ENCODE data around the gene P2RX4.
"Not testable (repeated sequence)": the region's sequence is repeated elsewhere in the genome, so short reads cannot be mapped to it uniquely, and the experiment has no call there.

Gene P2RX4

DNA sequence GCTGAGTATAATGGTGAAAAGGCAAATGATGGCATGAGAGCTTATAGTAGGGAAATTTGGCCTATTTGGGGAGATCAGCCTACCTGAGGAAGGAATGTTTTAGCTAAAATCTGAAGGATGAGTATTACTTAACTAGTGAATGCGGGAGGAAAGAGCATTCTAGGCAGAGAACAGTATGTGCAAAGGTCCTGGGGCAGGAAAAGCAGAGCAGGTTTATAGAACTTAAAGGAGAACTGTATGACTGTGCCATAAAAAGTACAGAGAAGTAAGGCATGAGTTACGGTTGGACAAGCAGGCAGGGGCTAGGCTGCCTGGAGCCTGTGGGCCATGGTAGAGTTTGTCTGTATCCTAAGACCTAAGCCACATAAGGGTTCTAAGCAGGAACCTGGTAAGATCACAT lies 21.7 kb upstream of the P2RX4 start:
- no peak for DNase-seq (ENCODE audit: low spot score)

DNA sequence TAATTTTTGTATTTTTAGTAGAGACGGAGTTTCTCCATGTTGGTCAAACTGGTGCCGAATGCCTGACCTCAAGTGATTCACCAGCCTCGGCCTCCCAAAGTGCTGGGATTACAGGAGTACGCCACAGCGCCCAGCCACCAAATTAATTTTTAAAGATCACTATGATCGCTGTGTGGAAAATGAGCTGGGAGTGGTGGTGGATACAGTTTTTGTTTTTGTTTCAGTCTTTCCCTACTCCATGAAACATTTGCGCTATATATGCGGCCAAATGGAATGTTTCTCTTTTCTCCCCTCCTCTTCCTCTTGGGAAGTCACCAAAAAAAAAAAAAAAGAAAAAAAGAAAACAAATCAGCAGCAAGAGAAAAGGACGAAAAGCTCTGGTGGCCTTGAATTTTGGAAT lies 20.8 kb upstream of the P2RX4 start:
- DNase-seq (ENCODE audit: low spot score), result no peak

DNA sequence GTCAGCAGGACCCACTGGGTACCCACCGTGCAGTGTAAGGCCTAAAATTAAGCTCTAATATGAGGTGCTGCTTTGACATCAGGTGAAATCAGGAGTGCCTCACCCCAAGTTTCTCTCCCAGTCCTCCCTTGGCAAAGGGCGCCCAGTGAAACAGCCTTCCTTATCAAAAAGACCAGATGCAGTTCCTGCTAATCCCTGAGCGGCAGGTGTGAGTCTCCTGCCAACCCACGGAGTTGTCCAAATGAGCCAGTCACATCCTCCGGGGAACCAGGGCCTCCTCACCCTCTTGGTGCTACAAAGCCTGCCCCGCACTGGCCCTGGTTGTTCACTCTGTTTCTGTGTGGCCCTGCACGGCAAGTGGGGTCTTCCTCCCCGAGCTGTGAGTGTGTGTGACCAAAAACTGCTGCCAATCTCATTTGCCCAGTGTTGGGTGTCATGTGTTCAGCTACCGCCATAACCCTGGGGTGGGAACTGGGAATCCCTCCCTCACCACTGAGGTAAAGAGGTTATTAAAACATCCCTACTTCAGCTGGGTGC lies 20.2 kb upstream of the P2RX4 start:
- DNase-seq (ENCODE audit: low spot score), result no peak

DNA sequence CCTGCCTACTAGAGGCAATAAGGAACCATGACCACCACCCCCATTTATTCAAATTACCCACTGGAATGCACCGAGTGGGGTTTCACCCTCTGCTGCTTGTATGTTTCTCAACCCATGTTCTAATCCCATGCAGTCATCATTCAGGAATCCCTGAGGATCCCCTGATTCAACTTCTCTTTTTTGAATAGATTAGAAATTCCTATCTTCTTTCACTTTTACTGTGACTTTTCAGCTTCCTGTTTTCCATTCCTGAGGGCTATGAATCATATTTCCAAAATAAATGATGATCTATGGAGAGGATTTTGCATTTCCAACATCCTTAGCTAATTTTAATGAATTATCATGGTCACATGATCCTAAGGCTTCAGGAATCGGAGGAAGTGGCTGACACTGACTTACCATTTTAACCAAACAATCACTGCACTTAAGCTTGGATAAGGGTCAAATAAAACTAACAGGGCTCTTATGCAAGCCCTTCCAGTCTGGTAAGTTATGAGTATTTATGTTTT lies 19.4 kb upstream of the P2RX4 start:
- no peak for DNase-seq (ENCODE audit: low spot score)

DNA sequence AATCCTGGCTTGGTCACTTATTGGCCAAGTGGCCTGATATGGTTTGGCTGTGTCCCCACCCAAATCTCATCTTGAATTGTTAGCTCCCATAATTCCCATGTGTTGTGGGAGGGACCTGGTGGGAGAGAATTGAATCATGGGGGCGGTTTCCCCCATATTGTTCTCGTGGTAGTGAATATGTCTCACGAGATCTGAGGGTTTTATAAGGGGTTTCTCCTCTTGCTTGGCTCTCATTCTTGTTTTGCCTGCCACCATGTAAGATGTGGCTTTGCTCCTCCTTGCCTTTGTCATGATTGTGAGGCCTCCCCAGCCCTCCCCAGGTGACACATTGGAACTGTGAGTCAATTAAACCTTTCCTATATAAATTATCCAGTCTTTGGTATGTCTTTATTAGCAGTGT lies 18.8 kb upstream of the P2RX4 start:
- no peak for DNase-seq (ENCODE audit: low spot score)

DNA sequence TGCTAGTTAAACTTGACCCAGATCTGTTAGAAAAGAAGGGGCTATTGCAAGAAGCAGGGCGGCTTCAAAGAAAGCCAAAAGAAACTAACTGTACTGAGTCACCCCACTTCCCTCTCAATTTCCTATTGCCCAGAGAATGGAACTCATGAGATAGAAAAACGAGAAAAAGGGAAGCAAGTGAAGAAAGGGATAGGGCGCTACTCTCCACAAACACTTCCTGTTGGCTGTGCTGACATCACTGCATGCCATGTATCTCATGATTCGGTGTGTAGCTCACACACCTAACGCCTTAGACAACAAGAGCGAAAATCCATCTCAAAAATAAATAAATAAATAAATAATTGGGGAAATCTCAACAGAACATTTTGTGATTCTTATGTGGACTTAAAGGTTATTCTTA lies 13.0 kb upstream of the P2RX4 start:
- peak; percentile 40 for DNase-seq (ENCODE audit: low spot score)

DNA sequence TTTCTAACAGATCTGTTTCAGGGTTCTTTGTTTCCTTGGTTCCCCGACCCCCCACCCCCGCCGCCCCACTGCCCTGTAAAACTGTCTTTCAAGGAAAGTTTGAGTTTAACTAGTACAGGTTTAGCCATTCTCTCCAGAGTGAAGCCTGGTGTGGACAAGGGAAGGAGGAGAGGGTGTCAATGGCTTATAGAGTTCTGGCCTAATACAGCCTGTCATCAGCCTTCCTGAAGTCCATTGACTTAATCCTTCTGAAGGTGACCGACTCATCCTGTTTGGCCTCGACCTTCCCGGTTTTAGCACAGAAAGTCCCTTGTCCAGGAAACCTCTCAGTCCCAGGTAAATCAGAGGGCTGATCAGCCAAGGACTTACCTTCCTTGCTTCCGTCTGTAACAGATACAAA lies 11.0 kb upstream of the P2RX4 start:
- DNase-seq (ENCODE audit: low spot score), result no peak

DNA sequence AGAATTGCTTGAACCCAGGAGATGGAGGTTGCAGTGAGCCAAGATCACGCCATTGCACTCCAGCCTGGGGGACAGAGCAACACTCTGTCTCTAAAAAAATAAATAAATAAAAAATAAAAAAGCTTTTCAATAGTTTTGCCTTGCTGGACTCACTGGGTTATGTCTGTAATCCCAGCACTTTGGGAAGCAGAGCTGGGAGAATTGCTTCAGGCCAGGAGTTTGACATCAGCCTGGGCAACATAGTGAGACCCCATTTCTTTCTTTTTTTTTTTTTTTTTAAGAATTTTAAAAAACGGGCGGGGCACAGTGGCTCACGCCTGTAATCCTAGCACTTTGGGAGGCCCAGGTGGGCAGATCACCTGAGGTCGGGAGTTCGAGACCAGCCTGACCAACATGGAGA lies 8.8 kb upstream of the P2RX4 start:
- DNase-seq (ENCODE audit: low spot score), result not testable (repeated sequence)

DNA sequence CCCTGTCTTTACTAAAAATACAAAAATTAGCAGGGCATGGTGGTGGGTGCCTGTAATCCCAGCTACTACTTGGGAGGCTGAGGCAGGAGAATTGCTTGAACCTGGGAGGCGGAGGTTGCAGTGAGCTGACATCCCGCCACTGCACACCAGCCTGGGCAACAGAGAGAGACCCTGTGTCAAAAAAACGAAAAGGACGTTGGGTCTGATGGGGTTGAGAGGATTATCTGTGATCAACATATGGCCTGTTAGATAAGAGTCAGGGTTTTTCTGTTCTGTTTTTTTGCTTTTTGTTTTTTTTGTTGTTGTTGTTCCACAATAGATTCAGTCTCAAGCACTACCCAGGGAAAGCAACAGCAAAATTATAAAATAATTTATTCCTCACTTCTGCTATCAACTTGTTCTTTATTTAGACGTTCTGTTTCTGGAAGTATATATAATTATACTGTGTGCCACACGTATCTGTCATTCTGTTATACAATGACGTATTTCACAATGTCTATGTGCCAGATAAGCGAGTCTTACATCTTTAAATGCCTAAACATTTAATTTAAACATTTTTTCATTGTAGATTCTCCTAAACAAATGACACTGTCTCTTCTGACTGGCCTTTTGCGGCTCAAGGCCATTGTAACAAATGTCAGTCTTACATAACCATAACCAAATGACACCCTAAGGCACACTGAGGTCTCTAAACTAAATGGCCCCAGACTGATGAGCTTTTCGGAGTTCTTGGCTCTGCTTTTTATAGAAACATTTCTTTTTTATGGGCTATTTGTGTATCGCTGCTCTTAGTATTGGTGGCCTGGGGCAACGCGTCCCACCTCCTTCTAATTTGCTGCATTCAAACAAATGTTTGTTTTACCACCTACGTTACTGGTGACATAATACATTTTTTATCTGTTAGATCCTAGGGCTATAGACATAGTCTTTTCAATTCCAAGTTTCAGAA lies 7.2 kb upstream of the P2RX4 start:
- DNase-seq (ENCODE audit: low spot score), result no peak

DNA sequence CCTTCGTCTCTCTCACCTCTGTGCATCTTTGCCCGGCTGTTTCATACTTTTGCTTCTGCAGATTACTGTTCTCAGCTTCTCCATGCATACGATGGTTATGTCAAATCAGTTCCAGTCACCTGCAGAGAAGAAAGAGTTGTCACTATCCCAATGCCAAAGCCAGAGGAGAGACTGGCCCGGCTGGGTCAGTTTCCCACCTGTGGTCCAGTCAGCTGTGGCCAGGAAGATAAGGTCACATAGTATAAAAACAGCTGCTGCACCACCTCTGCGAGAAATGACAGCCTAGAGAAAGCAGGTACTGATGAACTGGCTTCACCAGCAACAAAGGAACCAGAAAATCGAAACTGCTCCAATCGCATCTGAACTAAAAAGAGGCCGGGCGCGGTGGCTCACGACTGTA lies 6.4 kb upstream of the P2RX4 start:
- no peak for DNase-seq (ENCODE audit: low spot score)

DNA sequence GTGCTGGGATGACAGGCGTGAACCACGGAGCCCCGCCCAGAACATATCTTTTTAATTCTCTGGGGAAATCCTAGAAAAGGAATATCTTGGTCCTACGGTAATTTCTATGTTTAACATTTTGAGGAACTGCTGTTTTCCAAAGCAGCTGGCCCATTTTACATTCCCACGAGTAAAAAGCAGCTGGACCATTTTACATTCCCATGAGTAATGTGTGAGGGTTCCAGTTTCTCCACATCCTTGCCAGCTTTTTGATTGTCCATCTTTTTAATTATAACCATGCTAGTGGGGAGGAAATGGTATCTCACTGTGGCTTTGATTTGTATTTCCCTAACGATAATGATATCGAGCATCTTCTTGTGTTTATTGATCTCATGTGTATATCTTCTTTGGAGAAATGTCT lies 4.4 kb upstream of the P2RX4 start:
- no peak for DNase-seq (ENCODE audit: low spot score)

DNA sequence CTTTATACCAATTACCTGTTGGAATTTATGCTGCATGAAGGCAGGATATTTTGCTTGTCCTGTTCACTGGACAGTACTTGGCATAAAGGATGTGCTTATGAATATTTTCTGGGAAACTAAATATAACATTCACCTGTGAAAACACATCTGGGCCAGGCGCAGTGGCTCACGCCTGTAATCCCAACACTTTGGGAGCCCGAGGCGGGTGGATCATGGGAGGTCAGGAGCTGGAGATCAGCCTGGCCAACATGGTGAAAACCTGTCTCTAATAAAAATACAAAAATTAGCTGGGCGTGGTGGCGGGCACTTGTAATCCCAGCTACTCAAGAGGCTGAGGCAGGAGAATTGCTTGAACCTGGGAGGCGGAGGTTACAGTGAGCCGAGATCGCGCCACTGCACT lies 1.4 kb upstream of the P2RX4 start:
- DNase-seq (ENCODE audit: low spot score), result not testable (repeated sequence)

DNA sequence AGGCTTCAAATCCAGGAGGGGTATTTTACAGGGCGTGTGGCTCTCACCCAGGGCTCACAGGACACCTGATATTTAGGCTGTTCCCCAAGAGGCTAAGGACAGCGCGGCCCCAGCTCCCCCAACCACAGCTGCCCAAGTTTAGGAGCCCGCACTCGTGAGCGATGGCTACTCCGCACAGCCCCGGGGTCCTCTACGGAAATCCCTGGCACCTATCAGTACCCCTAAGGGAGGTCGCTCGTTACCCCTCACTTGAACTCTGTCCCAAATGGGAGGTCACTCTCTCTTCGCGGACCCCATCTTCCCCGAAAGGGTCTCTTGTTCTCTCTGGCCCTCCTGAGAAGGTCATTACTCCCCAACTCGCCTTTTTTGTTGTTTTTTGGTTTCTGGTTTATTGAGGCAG lies 708 bp upstream of the P2RX4 start:
- no peak for DNase-seq (ENCODE audit: low spot score)

DNA sequence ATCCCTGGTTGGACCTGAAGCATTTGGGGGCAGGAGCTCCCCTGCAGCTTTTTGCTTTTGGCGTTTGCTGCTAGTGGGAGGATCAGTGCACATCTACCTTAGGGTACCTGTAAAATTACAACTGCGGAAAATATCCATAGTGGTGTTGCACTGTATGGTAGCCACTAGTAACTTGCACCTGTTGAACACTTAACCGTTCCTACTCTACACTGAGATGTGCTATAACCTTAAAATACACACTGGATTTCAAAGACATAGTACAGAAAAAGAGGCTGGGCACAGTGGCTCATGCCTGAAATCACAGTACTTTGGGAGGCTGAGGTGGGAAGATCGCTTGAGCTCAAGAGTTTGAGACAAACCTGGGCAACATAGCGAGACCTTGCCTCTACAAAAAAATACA lies 2.9 kb downstream of the P2RX4 start:
- no peak for DNase-seq (ENCODE audit: low spot score)

DNA sequence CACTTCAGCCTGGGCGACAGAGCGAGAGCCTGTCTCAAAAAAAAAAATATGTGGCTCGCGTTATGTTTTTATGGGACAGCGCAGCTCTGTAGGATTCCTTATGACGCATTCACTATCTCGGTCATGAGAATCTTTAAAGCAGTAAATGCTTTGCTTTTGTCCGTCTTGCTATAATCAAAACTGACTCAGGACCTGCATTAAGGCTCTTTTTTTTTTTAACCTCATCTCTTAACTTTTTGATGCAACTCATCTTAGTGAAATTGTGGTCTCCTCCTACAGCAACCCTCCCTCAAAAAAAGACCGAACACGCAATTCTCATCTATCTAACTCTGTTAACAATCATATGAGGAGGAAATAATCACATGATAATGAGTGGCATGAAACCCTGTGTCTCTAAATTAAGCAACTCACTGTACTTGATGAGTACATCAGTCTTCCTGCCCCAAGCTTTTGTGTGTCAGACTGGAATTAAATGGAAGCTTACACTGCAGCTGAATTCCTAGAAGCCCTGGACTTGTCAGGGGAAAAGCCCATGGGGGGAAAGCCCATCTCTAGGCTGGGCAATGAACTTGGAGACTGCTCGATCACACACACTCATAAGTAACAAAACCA lies 4.3 kb downstream of the P2RX4 start:
- DNase-seq (ENCODE audit: low spot score), result no peak

DNA sequence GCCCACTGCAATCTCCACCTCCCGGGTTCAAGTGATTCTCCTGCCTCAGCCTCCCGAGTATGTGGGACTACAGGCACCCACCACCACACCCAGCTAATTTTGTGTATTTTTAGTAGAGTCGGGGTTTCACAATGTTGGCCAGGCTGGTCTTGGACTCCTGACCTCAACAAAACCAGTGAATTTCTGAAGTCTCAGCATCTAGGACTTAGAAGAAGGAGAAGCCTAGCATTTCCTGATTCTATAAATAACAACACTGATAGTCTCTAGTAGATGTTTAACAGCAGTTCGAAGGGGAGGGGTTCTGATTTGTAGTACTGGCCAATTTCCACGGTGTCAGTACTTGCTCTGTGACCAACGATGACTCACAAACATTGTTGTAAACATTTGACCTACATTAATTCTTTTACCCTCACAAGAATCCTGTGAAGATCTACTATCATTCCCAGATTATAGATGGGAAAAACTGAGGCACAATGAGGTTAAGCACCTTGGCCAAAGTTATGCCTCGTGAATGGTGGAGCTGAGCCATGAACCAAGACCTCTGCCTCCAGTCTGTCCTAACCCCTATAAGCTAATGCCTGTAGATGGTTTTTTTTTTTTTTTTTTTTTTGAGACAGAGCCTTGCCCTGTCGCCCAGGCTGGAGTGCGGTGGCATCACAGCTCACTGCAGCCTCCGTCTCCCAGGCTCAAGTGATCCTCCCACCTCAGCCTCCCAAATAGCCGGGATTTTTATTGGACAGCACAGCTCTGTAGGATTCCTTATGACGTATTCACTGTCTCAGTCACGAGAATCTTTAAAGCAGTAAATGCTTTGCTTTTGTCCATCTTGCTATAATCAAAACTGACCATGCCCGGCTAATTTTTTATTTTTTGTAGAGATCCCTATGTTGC lies 5.2 kb downstream of the P2RX4 start:
- DNase-seq (ENCODE audit: low spot score), result no peak

DNA sequence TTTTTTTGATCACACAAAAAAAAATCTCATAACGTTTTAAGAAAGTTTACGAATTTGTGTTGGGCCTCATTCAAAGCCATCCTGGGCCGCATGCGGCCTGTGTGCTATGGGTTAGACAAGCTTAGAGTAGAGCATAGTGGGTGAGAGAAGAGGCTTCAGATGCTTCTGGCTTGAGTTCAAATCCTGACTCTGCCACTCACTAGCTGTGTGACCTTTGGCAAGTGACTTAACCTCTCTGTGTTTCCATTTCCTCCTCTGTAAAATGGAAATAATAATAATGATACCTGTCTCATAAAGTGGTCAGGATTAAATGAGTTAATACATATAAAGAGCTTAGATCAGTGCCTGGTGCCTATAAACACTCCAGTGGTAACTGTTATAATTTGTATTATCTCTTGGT lies 6.2 kb downstream of the P2RX4 start:
- no peak for DNase-seq (ENCODE audit: low spot score)

DNA sequence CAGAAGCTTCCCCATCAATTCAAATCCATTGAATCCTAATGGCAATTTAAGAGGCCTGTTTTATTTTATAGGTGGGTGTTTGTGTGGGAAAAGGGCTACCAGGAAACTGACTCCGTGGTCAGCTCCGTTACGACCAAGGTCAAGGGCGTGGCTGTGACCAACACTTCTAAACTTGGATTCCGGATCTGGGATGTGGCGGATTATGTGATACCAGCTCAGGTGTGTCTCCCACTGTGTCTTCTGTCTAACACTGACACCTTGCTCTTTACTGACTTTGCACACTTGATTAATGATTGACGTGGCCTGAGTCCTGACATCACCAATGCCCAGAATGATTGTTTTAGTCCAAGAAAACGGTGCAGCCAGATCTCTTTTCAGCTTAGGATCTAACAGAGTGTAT lies 7.1 kb downstream of the P2RX4 start:
- DNase-seq (ENCODE audit: low spot score), result no peak

DNA sequence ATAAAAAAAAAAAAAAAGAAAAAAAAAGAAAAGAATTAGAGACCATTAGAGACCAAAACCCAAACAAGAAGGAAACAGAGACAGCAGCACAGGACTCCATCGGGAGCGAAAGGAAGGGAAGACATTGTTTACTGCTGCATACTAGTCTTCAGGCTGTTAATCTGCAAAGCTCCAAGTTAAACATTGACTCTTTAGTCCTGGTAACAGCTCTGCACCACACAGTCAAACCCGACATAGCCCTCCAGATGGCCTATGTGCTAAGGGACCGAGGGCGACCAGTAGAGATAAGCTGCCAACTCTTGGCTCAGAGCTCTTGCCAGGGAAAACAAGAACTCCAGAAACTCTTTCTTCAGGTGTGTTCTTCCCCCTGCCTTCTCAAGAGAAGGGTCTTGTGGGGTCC lies 7.8 kb downstream of the P2RX4 start:
- no peak for DNase-seq (ENCODE audit: low spot score)

DNA sequence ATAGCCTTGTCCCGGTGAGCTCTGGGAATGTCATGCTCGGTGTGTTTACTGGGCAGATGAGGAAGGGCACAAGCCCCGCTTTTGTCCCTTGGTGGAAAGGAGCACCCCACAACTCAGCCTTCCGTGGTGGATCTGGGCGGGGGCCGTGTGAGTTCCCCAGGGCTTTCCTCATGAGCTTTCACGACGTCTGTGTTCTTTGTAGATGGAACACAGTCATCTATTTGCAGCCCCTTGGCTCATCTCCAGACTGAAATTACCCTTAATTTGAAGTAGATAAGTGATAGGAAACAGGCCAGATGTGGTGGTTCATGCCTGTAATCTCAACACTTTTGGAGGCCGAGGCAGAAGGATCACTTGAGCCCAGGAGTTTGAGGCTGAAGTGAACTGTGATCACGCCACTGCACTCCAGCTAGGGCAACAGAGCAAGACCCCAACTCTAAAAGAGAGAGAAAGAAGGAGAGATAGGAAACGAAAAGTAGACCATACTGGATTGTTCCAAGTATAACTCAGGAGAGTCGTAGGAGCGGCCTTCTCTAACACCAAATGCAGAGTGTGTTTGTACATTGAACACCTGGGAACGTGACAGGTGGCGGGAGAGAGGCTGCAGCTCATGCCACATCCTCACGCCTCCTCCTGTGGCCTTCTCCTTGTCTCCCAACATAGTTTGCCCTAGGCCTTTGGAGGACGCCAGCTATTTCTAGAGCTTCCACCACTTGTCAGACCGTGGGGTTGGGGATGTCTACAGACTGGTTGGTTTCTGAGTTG lies 8.8 kb downstream of the P2RX4 start:
- no peak for DNase-seq (ENCODE audit: low spot score)

DNA sequence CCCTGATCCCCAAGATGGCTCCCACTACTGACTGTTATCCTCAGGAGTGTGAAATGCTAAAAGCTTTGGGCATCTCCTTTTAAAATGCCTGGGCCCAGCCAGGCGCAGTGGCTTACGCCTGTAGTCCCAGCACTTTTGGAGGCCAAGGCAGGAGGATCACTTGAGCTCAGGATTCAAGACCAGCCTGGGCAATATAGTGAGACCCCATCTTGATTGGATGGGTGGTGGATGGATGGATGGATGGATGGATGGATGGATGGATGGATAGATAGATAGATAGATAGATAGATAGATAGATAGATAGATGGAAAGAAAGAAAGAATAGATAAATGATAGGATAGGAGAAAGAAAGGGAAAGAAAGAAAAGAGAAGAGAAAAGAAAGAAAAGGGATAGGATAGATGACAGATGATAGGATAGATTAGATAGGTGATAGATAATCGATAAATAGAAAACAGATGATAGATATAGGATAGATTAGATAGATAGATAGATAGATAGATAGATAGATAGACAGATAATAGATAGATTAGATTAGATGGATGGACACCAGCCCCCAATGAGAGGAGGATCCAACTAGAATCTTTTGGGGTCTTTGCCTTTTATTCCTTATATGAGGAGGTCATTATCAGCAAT lies 9.5 kb downstream of the P2RX4 start:
- no peak for DNase-seq (ENCODE audit: low spot score)

All from NAMALWA (cell line).